IMR-90 (cell line): ENCODE data around the gene ANKH. TPM values are rescaled to one million over a fixed set of nuclear protein-coding genes. Genes with fewer than 3 reads are reported as not detected.

ENCODE experiments used
- ATAC-seq: fragments of 200-7000 bp; cut with Tn5 transposase; 2 replicates; pipeline ENCODE4 v1.9.1; 2020; ENCODE audit warnings: low read depth, mild to moderate bottlenecking, moderate library complexity
- BruUV-seq: library from RNA; stranded (reverse); fragments of 400-500 nt; replicated peaks from 2 replicates; lab custom pipeline; 2021; lab: Mats Ljungman, UMichigan
- CTCF ChIA-PET: fragments of 300-600 bp; formaldehyde crosslinking; extraction: SDS; loops from one replicate; lab custom pipeline; 2021; ENCODE audit warnings: antibody characterized with exemption; lab: Yijun Ruan, JAX
- POLR2A ChIA-PET: fragments of 300-600 bp; sonication (Branson Sonifier 250); formaldehyde crosslinking; loops from one replicate; lab custom pipeline; 2022; ENCODE audit warnings: antibody characterized with exemption; ENCODE audit not compliant: unreplicated experiment; lab: Charles Lee
- DNase-seq: peaks from one replicate; pipeline ENCODE4 v3.0.0; 2013
- H2AFZ ChIP-seq: replicated peaks from 2 replicates; pipeline ENCODE3; 2013; ENCODE audit warnings: low read length, mild to moderate bottlenecking; ENCODE audit not compliant: poor library complexity
- H2AK5ac ChIP-seq: 2 replicates; pipeline ENCODE4 v1.6.1; 2013; ENCODE audit warnings: low read depth, low read length, inconsistent platforms
- H2AK9ac ChIP-seq: replicated peaks from 2 replicates; pipeline ENCODE3; 2013; ENCODE audit warnings: mild to moderate bottlenecking, low read depth, low read length, moderate library complexity; ENCODE audit not compliant: poor library complexity
- H2BK120ac ChIP-seq: 2 replicates; pipeline ENCODE4 v1.6.1; 2013; ENCODE audit warnings: low read depth, low read length, inconsistent platforms
- H2BK15ac ChIP-seq: 3 replicates; pipeline ENCODE4 v1.6.1; 2013; ENCODE audit warnings: low read depth, low read length, inconsistent platforms
- H2BK20ac ChIP-seq: 2 replicates; pipeline ENCODE4 v1.6.1; 2013; ENCODE audit warnings: low read depth, mild to moderate bottlenecking, inconsistent platforms, low read length, moderate library complexity
- H2BK5ac ChIP-seq: 2 replicates; pipeline ENCODE4 v1.6.1; 2013; ENCODE audit warnings: mild to moderate bottlenecking, low read depth, low read length, inconsistent platforms; ENCODE audit not compliant: poor library complexity, severe bottlenecking
- H3K14ac ChIP-seq: replicated peaks from 2 replicates; pipeline ENCODE4 v1.6.1; 2013; ENCODE audit warnings: low read depth, low read length, inconsistent platforms
- H3K18ac ChIP-seq: 2 replicates; pipeline ENCODE4 v1.6.1; 2013; ENCODE audit warnings: low read depth, low read length, control low read depth
- H3K23ac ChIP-seq: 2 replicates; pipeline ENCODE4 v1.6.1; 2013; ENCODE audit warnings: low read depth, low read length, inconsistent platforms
- H3K27ac ChIP-seq: 2 replicates; pipeline ENCODE4 v1.5.1; 2013; ENCODE audit warnings: mild to moderate bottlenecking, control low read depth, low read length; ENCODE audit not compliant: insufficient read depth
- H3K27me3 ChIP-seq: 2 replicates; pipeline ENCODE4 v1.6.1; 2013; ENCODE audit warnings: low read length; ENCODE audit not compliant: control insufficient read depth, insufficient read depth
- H3K36me3 ChIP-seq: 2 replicates; pipeline ENCODE4 v1.6.1; 2013; ENCODE audit warnings: low read length, mixed read lengths; ENCODE audit not compliant: control insufficient read depth, insufficient read depth
- H3K4ac ChIP-seq: 2 replicates; pipeline ENCODE4 v1.6.1; 2013; ENCODE audit warnings: low read depth, low read length, inconsistent platforms
- H3K4me1 ChIP-seq: 2 replicates; pipeline ENCODE4 v1.6.1; 2013; ENCODE audit warnings: low read length, mixed read lengths; ENCODE audit not compliant: control insufficient read depth, insufficient read depth
- H3K4me2 ChIP-seq: 2 replicates; pipeline ENCODE4 v1.6.1; 2013; ENCODE audit warnings: low read depth, mild to moderate bottlenecking, control low read depth, low read length, moderate library complexity
- H3K4me3 ChIP-seq: 2 replicates; pipeline ENCODE4 v1.5.1; 2013; ENCODE audit warnings: low read depth, mild to moderate bottlenecking, control low read depth, low read length, moderate library complexity; ENCODE audit not compliant: insufficient read depth
- H3K56ac ChIP-seq: 2 replicates; pipeline ENCODE4 v1.6.1; 2013; ENCODE audit warnings: low read length, inconsistent platforms; ENCODE audit not compliant: insufficient read depth; ENCODE audit errors: extremely low read depth
- H3K79me1 ChIP-seq, 2 experiments: 2 replicates each; pipeline ENCODE4 v1.6.1; 2013; ENCODE audit warnings: low read length in 2 of 2, inconsistent platforms in 1 of 2, low read depth in 1 of 2
- H3K9ac ChIP-seq: 2 replicates; pipeline ENCODE4 v1.6.1; 2013; ENCODE audit warnings: low read depth, low read length, control low read depth
- H3K9me1 ChIP-seq: 2 replicates; pipeline ENCODE4 v1.6.1; 2013; ENCODE audit warnings: low read length, inconsistent platforms; ENCODE audit not compliant: insufficient read depth
- H3K9me3 ChIP-seq: 2 replicates; pipeline ENCODE4 v1.6.1; 2013; ENCODE audit warnings: low read length; ENCODE audit not compliant: control insufficient read depth, insufficient read depth
- H4K20me1 ChIP-seq: 2 replicates; pipeline ENCODE4 v1.6.1; 2013; ENCODE audit warnings: low read length, inconsistent platforms; ENCODE audit not compliant: insufficient read depth
- H4K5ac ChIP-seq: 2 replicates; pipeline ENCODE4 v1.6.1; 2013; ENCODE audit warnings: mild to moderate bottlenecking, low read depth, low read length, control low read depth
- H4K8ac ChIP-seq, 2 experiments: 2 replicates each; pipeline ENCODE4 v1.6.1; 2013; ENCODE audit warnings: low read depth in 2 of 2, low read length in 2 of 2, control low read depth in 1 of 2, inconsistent platforms in 1 of 2
- H4K91ac ChIP-seq: 2 replicates; pipeline ENCODE4 v1.6.1; 2013; ENCODE audit warnings: low read depth, low read length, inconsistent platforms; ENCODE audit not compliant: insufficient read depth
- BHLHE40 ChIP-seq: fragments of 150-350 bp; IDR thresholded peaks from 2 replicates; pipeline ENCODE4 v1.6.1; 2016; ENCODE audit warnings: mild to moderate bottlenecking, low read depth, low read length
- CEBPB ChIP-seq: IDR thresholded peaks from 2 replicates; pipeline ENCODE4 v1.6.1; 2012; ENCODE audit warnings: low read depth, low read length, improper control_type of control experiment
- CHD1 ChIP-seq: IDR thresholded peaks from 2 replicates; pipeline ENCODE4 v1.6.1; 2012; ENCODE audit warnings: low read depth, low read length, improper control_type of control experiment
- FOS ChIP-seq: fragments of 150-350 bp; IDR thresholded peaks from 2 replicates; pipeline ENCODE4 v1.6.1; 2016; ENCODE audit warnings: low read depth, low read length
- MAFK ChIP-seq: IDR thresholded peaks from 2 replicates; pipeline ENCODE4 v1.6.1; 2012; ENCODE audit warnings: low read depth, low read length, improper control_type of control experiment
- MAZ ChIP-seq: IDR thresholded peaks from 2 replicates; pipeline ENCODE4 v1.6.1; 2012; ENCODE audit warnings: low read depth, mild to moderate bottlenecking, low read length, improper control_type of control experiment, moderate library complexity, borderline replicate concordance
- MXI1 ChIP-seq: IDR thresholded peaks from 2 replicates; pipeline ENCODE4 v1.6.1; 2012; ENCODE audit warnings: low read depth, mild to moderate bottlenecking, low read length, moderate library complexity, borderline replicate concordance
- NFE2L2 ChIP-seq: fragments of 150-350 bp; IDR thresholded peaks from 2 replicates; pipeline ENCODE4 v1.6.1; 2016; ENCODE audit warnings: low read depth, mild to moderate bottlenecking, low read length
- POLR2A ChIP-seq: IDR thresholded peaks from 2 replicates; pipeline ENCODE4 v1.6.1; 2012; ENCODE audit warnings: mild to moderate bottlenecking, low read depth, low read length
- RAD21 ChIP-seq: IDR thresholded peaks from 2 replicates; pipeline ENCODE4 v1.6.1; 2012; ENCODE audit warnings: low read length, improper control_type of control experiment
- RCOR1 ChIP-seq: IDR thresholded peaks from 2 replicates; pipeline ENCODE4 v1.6.1; 2012; ENCODE audit warnings: mild to moderate bottlenecking, low read length, improper control_type of control experiment; ENCODE audit not compliant: insufficient replicate concordance
- RFX5 ChIP-seq: IDR thresholded peaks from 2 replicates; pipeline ENCODE4 v1.8.0; 2012; ENCODE audit warnings: low read depth, mild to moderate bottlenecking, low read length, moderate library complexity
- SMC3 ChIP-seq: fragments of 150-350 bp; IDR thresholded peaks from 2 replicates; pipeline ENCODE4 v1.6.1; 2016; ENCODE audit warnings: low read depth, mild to moderate bottlenecking, antibody characterized with exemption, low read length, moderate library complexity
- whole genome bisulfite sequencing, 2 experiments: methylation state at CpG; one replicate each; pipeline versions ENCODE4 v1.1.5 to v1.1.7; 2013; ENCODE audit warnings: missing lambda C conversion rate in 2 of 2; ENCODE audit not compliant: insufficient read length in 1 of 2; ENCODE audit errors: extremely low coverage in 2 of 2; 5-methylcytosine and 5-hydroxymethylcytosine counted together
- dilution Hi-C: fragments of 300-500 bp; cut with HindIII; formaldehyde crosslinking; loops from one replicate; pipeline ENCODE4 v1.14.3; 2018; ENCODE audit warnings: low sequenced_read_pairs; ENCODE audit not compliant: unreplicated experiment
- in situ Hi-C: fragments of 300-500 bp; cut with MboI; formaldehyde crosslinking; loops from 3 replicates; pipeline ENCODE4 v1.14.3; 2019; ENCODE audit warnings: low sequenced_read_pairs, inconsistent platforms, mixed read lengths
- intact Hi-C: fragments of 100-400 bp; cut with micrococcal nuclease; formaldehyde crosslinking; loops from 2 replicates; pipeline ENCODE4 v1.10.0; 2022
- polyA plus RNA-seq, 3 experiments: library from polyadenylated mRNA; depleted of rRNA; stranded (reverse); fragments of >200 nt; gene quantifications; 2 replicates each; pipeline ENCODE4 v1.2.3, GENCODE V29; 2012; ENCODE audit warnings: low replicate concordance in 1 of 3
- total RNA-seq: library from RNA; depleted of rRNA; stranded (reverse); fragments of >200 nt; gene quantifications from 2 replicates; pipeline ENCODE4 v1.2.3, GENCODE V29; 2012
- TF ChIP-seq, protein P1 (sequence below): fragments of 150-350 bp; IDR thresholded peaks from 2 replicates; pipeline ENCODE4 v1.6.1; 2016; ENCODE audit warnings: low read depth, mild to moderate bottlenecking, low read length, moderate library complexity, borderline replicate concordance
- TF ChIP-seq, protein P2 (sequence below): conservative IDR thresholded peaks from 2 replicates; pipeline ENCODE4 v1.5.1; 2012; ENCODE audit warnings: mild to moderate bottlenecking, low read depth, low read length, improper control_type of control experiment
- TF ChIP-seq, protein P3 (sequence below): fragments of 150-350 bp; IDR thresholded peaks from 2 replicates; pipeline ENCODE4 v1.6.1; 2017; ENCODE audit warnings: mild to moderate bottlenecking, antibody characterized with exemption, low read length, low read depth

The ANKH gene
- total and polyA plus RNA-seq, 2 of the 4 experiments (the other 2 are of a cell fraction), result 5.2 to 17.2 TPM

DNA sequence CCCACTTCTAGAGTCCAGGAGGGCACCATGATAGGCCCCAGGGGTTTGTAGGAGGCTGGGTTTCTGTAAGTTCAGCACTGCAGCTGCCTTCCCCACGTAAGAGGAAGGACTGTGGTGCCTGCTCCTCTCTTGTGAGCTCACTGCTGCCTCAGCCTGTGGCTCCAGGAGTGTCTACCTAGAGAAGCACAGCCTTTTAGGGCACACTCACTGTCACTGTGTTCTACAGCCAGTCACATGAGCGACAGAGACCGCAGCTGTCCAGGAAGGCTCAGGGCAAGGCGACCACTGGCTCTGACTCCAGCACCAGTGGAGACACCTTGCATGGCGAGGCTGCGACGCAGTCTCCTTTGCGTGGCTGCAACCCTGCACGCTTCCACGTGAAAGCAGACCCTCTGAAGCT is 134.3 kb downstream of the ANKH start:
- no peaks in the 10 kb centered on the region for H3K79me1 ChIP-seq
- no peak overlapping the region for H2AK9ac ChIP-seq
- no peak overlapping the region for H3K56ac ChIP-seq
- no peak overlapping the region for H4K5ac ChIP-seq
- no peak overlapping the region for H3K4me2 ChIP-seq
- H3K27ac ChIP-seq, result no peak overlapping the region
- no peak overlapping the region for H2BK20ac ChIP-seq
- H3K9me1 ChIP-seq, result 0 out of 2 replicates have a peak, but pooled peaks cover 3% of the 10 kb centered on the region
- CTCF ChIA-PET, result no interaction called here
- H2AK5ac ChIP-seq, result no peak overlapping the region
- H3K4me3 ChIP-seq, result no peak overlapping the region
- no peak overlapping the region for H2BK15ac ChIP-seq
- H3K18ac ChIP-seq, result no peak overlapping the region
- dilution Hi-C loops (no loop called here), intact Hi-C loops (no loop called here), in situ Hi-C loops (no loop called here)
- TF ChIP-seq RCOR1, result no peak
- TF ChIP-seq SMC3, result no peak
- no peak for TF ChIP-seq NFE2L2
- no peak for TF ChIP-seq POLR2A
- no peak for TF ChIP-seq RFX5
- no peak for TF ChIP-seq MAFK
- TF ChIP-seq CEBPB, result no peak
- no peak for TF ChIP-seq MAZ
- TF ChIP-seq, protein P1, sequence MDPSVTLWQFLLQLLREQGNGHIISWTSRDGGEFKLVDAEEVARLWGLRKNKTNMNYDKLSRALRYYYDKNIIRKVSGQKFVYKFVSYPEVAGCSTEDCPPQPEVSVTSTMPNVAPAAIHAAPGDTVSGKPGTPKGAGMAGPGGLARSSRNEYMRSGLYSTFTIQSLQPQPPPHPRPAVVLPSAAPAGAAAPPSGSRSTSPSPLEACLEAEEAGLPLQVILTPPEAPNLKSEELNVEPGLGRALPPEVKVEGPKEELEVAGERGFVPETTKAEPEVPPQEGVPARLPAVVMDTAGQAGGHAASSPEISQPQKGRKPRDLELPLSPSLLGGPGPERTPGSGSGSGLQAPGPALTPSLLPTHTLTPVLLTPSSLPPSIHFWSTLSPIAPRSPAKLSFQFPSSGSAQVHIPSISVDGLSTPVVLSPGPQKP, result no peak
- no peak for TF ChIP-seq CHD1
- no peak for TF ChIP-seq MXI1
- TF ChIP-seq, protein P2, sequence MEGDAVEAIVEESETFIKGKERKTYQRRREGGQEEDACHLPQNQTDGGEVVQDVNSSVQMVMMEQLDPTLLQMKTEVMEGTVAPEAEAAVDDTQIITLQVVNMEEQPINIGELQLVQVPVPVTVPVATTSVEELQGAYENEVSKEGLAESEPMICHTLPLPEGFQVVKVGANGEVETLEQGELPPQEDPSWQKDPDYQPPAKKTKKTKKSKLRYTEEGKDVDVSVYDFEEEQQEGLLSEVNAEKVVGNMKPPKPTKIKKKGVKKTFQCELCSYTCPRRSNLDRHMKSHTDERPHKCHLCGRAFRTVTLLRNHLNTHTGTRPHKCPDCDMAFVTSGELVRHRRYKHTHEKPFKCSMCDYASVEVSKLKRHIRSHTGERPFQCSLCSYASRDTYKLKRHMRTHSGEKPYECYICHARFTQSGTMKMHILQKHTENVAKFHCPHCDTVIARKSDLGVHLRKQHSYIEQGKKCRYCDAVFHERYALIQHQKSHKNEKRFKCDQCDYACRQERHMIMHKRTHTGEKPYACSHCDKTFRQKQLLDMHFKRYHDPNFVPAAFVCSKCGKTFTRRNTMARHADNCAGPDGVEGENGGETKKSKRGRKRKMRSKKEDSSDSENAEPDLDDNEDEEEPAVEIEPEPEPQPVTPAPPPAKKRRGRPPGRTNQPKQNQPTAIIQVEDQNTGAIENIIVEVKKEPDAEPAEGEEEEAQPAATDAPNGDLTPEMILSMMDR, result no peak
- no peak for TF ChIP-seq FOS
- TF ChIP-seq, protein P3, sequence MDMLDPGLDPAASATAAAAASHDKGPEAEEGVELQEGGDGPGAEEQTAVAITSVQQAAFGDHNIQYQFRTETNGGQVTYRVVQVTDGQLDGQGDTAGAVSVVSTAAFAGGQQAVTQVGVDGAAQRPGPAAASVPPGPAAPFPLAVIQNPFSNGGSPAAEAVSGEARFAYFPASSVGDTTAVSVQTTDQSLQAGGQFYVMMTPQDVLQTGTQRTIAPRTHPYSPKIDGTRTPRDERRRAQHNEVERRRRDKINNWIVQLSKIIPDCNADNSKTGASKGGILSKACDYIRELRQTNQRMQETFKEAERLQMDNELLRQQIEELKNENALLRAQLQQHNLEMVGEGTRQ, result no peak
- no peak for TF ChIP-seq BHLHE40
- no peak for TF ChIP-seq RAD21
- peaks cover 5% of the 10 kb centered on the region for H3K4me1 ChIP-seq
- no peak overlapping the region for H4K91ac ChIP-seq
- no peak overlapping the region for H2BK120ac ChIP-seq
- 88% methylated on average over 9 of the region's 10 CpGs; no CpG with 5 or more reads in 1 of the 2 experiments for WGBS, 2 experiments
- no peak overlapping the region for H3K9ac ChIP-seq
- no peak for ATAC-seq
- POLR2A ChIA-PET, result no interaction called here
- BruUV-seq, result no TSS peak
- no peaks in the 10 kb centered on the region; the same call in 1 of the 2 replicates for H3K36me3 ChIP-seq
- H3K14ac ChIP-seq, result no peak overlapping the region
- H3K23ac ChIP-seq, result no peak overlapping the region
- no peaks in the 10 kb centered on the region for H3K9me3 ChIP-seq
- H2BK5ac ChIP-seq, result no peak overlapping the region
- H4K8ac ChIP-seq, result no peak overlapping the region
- H3K4ac ChIP-seq, result no peak overlapping the region
- no peaks in the 10 kb centered on the region for H3K27me3 ChIP-seq
- H2AFZ ChIP-seq, result no peak overlapping the region
- DNase-seq, result no peak
- H4K20me1 ChIP-seq, result no peaks in the 10 kb centered on the region
